HG03442 (cell line): ENCODE results near the gene RFESD.

Source experiments
- ATAC-seq: cut with Tn5 transposase; IDR thresholded peaks from one replicate; pipeline ENCODE4 v1.9.1; 2021; ENCODE audit warnings: mild to moderate bottlenecking, moderate library complexity; ENCODE audit not compliant: unreplicated experiment

The RFESD gene

GRCh38 chr5:95646569-95647431 lies at the start of gene RFESD:
Gene RFESD (plus strand): TSS chr5:95646777. CDS start chr5:95652272, 5,495 bp downstream.
- peak; percentile 97 for ATAC-seq

GRCh38 chr5:95599252-95599651 lies 47.3 kb upstream of the RFESD start:
- no peak for ATAC-seq

- ATAC-seq: no peak
Measured at GRCh38 chr5:95600557-95600956, 46.0 kb upstream of the RFESD start.

- ATAC-seq: no peak
Measured at GRCh38 chr5:95605786-95606185, 40.8 kb upstream of the RFESD start.

GRCh38 chr5:95606419-95606818 lies 40.2 kb upstream of the RFESD start:
- no peak for ATAC-seq

GRCh38 chr5:95609711-95610110 lies 36.9 kb upstream of the RFESD start:
- no peak for ATAC-seq

GRCh38 chr5:95610546-95610945 lies 36.0 kb upstream of the RFESD start:
- ATAC-seq: no peak

GRCh38 chr5:95611396-95611795 lies 35.2 kb upstream of the RFESD start:
- no peak for ATAC-seq

- no peak for ATAC-seq
Measured at GRCh38 chr5:95613514-95613913, 33.1 kb upstream of the RFESD start.

- peak; percentile 44 for ATAC-seq
Measured at GRCh38 chr5:95615164-95615467, 31.5 kb upstream of the RFESD start.

- ATAC-seq: peak; percentile 26
Measured at GRCh38 chr5:95617057-95617456, 29.5 kb upstream of the RFESD start.

GRCh38 chr5:95619096-95619495 lies 27.5 kb upstream of the RFESD start:
- no peak for ATAC-seq

GRCh38 chr5:95619514-95620029 lies 27.0 kb upstream of the RFESD start:
- no peak for ATAC-seq

- peak; percentile 53 for ATAC-seq
Measured at GRCh38 chr5:95620030-95620869, 26.3 kb upstream of the RFESD start, which contains the start of gene GPR150. Gene GPR150 (plus strand): TSS chr5:95620087. CDS start chr5:95620276, 189 bp downstream.

- ATAC-seq: peak; percentile 41
Measured at GRCh38 chr5:95620870-95621838, 25.4 kb upstream of the RFESD start.

- no peak for ATAC-seq
Measured at GRCh38 chr5:95621839-95622629, 24.5 kb upstream of the RFESD start.

GRCh38 chr5:95623706-95624105 lies 22.9 kb upstream of the RFESD start:
- ATAC-seq: no peak

- no peak for ATAC-seq
Measured at GRCh38 chr5:95624368-95624767, 22.2 kb upstream of the RFESD start.

- no peak for ATAC-seq
Measured at GRCh38 chr5:95626701-95627100, 19.9 kb upstream of the RFESD start.
